ENCODE data around the gene RNF133. TPM values are rescaled to one million over a fixed set of nuclear protein-coding genes. Genes with fewer than 3 reads are reported as not detected.
"Not testable (repeated sequence)": the region's sequence is repeated elsewhere in the genome, so short reads cannot be mapped to it uniquely, and the experiment has no call there.

RNF133 gene
- total RNA-seq, 1 experiment from 2014 or later: 4.9 TPM

DNA sequence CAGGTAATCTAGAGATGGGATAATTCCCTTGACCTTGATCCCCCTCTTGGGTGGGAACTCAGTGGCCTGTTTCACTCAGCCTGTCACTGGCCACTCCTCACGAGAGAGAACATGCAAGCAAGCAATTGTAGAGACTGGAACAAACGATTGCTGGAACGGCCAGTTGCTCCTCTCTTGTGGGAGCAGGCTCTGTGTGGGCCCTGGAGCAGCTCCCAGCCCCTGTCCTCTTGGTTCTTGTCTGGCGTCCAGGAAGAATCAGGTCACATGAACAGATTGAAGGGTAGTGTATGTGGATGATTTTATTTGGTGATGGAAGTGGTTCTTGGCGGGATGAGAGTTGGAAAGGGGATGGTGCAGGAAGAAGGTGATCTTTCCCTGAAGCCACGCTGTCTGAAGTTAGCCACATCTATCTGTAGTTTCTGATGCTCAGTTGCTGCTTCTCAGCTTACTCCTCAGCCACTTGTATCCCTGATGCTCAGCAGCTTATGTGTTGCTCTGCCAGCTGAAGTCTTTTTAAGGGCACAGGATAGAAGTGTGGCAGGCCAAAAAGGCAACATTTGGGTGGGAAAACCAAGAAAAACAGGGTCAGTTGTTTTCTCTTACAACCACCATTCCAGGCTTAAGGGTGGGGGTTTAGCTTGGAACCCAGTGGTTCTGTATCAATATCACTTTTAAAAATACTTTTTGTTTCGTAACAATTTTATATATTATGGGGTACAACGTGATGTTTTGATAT lies 15.9 kb downstream of the RNF133 start:
- TF ChIP-seq, protein P1, sequence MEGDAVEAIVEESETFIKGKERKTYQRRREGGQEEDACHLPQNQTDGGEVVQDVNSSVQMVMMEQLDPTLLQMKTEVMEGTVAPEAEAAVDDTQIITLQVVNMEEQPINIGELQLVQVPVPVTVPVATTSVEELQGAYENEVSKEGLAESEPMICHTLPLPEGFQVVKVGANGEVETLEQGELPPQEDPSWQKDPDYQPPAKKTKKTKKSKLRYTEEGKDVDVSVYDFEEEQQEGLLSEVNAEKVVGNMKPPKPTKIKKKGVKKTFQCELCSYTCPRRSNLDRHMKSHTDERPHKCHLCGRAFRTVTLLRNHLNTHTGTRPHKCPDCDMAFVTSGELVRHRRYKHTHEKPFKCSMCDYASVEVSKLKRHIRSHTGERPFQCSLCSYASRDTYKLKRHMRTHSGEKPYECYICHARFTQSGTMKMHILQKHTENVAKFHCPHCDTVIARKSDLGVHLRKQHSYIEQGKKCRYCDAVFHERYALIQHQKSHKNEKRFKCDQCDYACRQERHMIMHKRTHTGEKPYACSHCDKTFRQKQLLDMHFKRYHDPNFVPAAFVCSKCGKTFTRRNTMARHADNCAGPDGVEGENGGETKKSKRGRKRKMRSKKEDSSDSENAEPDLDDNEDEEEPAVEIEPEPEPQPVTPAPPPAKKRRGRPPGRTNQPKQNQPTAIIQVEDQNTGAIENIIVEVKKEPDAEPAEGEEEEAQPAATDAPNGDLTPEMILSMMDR (conservative IDR thresholded peaks at IDR 0.05; ENCODE audit: low read depth, low read length): no peak
- no peak for TF ChIP-seq EZH2 (IDR thresholded peaks at IDR 0.05; ENCODE audit: borderline replicate concordance, low read depth, low read length, poor library complexity, severe bottlenecking)
- ChIA-PET POLR2A (ENCODE audit: low non-redundant PET) (no interaction called here), CTCF (no interaction called here)
- Histone ChIP-seq H3K27me3 (replicated peaks; ENCODE audit: insufficient read depth, low read depth, low read length, poor library complexity) (no peaks in the 10 kb centered on the region), H3K4me3 (ENCODE audit: low read depth, low read length, poor library complexity, severe bottlenecking) (no peak overlapping the region), H3K9me3 (ENCODE audit: low read depth, low read length, poor library complexity, severe bottlenecking) (no peaks in the 10 kb centered on the region), H3K27ac (ENCODE audit: low read depth, low read length, poor library complexity, severe bottlenecking) (no peak overlapping the region), H3K4me1 (ENCODE audit: insufficient read depth, low read length, poor library complexity, severe bottlenecking) (no peaks in the 10 kb centered on the region), H3K36me3 (ENCODE audit: insufficient read depth, low read length, poor library complexity, severe bottlenecking) (no peaks in the 10 kb centered on the region)
- no TSS peak for BruUV-seq (replicated peaks)
- intact Hi-C loops (cut with micrococcal nuclease; ENCODE audit: unreplicated experiment): no loop called here
- no peak for DNase-seq (ENCODE audit: low spot score)

DNA sequence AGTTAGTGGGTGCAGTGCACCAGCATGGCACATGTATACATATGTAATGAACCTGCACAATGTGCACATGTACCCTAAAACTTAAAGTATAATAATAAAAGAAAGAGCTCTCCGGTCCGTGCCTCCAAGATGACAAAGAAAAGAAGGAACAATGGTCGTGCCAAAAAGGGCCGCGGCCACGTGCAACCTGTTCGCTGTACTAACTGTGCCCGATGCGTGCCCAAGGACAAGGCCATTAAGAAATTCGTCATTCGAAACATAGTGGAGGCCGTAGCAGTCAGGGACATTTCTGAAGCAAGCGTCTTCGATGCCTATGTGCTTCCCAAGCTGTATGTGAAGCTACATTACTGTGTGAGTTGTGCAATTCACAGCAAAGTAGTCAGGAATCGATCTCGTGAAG lies 17.7 kb downstream of the RNF133 start:
- CTCF ChIA-PET; intact Hi-C loops (cut with micrococcal nuclease; ENCODE audit: unreplicated experiment); POLR2A ChIA-PET (ENCODE audit: low non-redundant PET); H3K36me3 ChIP-seq (ENCODE audit: insufficient read depth, low read length, poor library complexity, severe bottlenecking); H3K4me1 ChIP-seq (ENCODE audit: insufficient read depth, low read length, poor library complexity, severe bottlenecking); H3K4me3 ChIP-seq (ENCODE audit: low read depth, low read length, poor library complexity, severe bottlenecking); H3K27me3 ChIP-seq (replicated peaks; ENCODE audit: insufficient read depth, low read depth, low read length, poor library complexity); BruUV-seq (replicated peaks); H3K27ac ChIP-seq (ENCODE audit: low read depth, low read length, poor library complexity, severe bottlenecking); DNase-seq (ENCODE audit: low spot score); H3K9me3 ChIP-seq (ENCODE audit: low read depth, low read length, poor library complexity, severe bottlenecking): not testable (repeated sequence)

- ChIA-PET POLR2A (ENCODE audit: low non-redundant PET) (no interaction called here), CTCF (no interaction called here)
- H3K36me3 ChIP-seq (ENCODE audit: insufficient read depth, low read length, poor library complexity, severe bottlenecking): no peaks in the 10 kb centered on the region
- intact Hi-C loops (cut with micrococcal nuclease; ENCODE audit: unreplicated experiment): no loop called here
- no peaks in the 10 kb centered on the region for H3K27me3 ChIP-seq (replicated peaks; ENCODE audit: insufficient read depth, low read depth, low read length, poor library complexity)
- peaks cover 4% of the 10 kb centered on the region for H3K4me1 ChIP-seq (ENCODE audit: insufficient read depth, low read length, poor library complexity, severe bottlenecking)
- no peak overlapping the region for H3K4me3 ChIP-seq (ENCODE audit: low read depth, low read length, poor library complexity, severe bottlenecking)
- BruUV-seq (replicated peaks): no TSS peak
- H3K27ac ChIP-seq (ENCODE audit: low read depth, low read length, poor library complexity, severe bottlenecking): no peak overlapping the region
- TF ChIP-seq, protein P1 (conservative IDR thresholded peaks at IDR 0.05; ENCODE audit: low read depth, low read length): no peak
- no peak for DNase-seq (ENCODE audit: low spot score)
- no peaks in the 10 kb centered on the region for H3K9me3 ChIP-seq (ENCODE audit: low read depth, low read length, poor library complexity, severe bottlenecking)
Observed at GRCh38 chr7:122679813-122680212, 19.1 kb downstream of the RNF133 start.

DNA sequence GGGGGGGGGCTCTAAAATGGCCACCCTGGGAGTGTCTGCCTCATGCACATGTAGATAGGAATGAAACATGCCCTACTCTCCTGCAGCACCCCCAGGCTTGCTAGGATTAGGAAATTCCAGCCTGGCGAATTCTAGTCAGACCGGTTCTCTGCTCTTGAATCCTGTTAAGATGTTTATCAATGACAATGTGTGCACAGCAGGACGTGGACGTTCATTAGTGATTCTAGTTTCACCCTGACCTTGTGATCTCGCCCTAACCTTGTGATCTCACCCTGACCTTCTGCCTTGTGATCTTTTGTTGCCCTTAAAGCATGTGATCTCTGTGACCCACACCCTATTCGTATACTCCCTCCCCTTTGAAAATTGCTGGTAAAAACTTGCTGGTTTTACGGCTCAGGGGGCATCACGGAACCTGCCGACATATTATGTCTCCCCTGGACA lies 19.6 kb downstream of the RNF133 start:
- H3K27me3 ChIP-seq (replicated peaks; ENCODE audit: insufficient read depth, low read depth, low read length, poor library complexity); H3K4me3 ChIP-seq (ENCODE audit: low read depth, low read length, poor library complexity, severe bottlenecking); H3K36me3 ChIP-seq (ENCODE audit: insufficient read depth, low read length, poor library complexity, severe bottlenecking); intact Hi-C loops (cut with micrococcal nuclease; ENCODE audit: unreplicated experiment); CTCF ChIA-PET; H3K27ac ChIP-seq (ENCODE audit: low read depth, low read length, poor library complexity, severe bottlenecking); DNase-seq (ENCODE audit: low spot score); H3K9me3 ChIP-seq (ENCODE audit: low read depth, low read length, poor library complexity, severe bottlenecking); H3K4me1 ChIP-seq (ENCODE audit: insufficient read depth, low read length, poor library complexity, severe bottlenecking); BruUV-seq (replicated peaks); POLR2A ChIA-PET (ENCODE audit: low non-redundant PET): not testable (repeated sequence)

Measured in A673 (cell line).